Kidney (tissue), 14 donors: ENCODE measurements around the gene ATP2B3. TPM values are rescaled to one million over a fixed set of nuclear protein-coding genes. Genes with fewer than 3 reads are reported as not detected.
A peak's percentile ranks its signal among the peaks of the same experiment; 100 is the strongest.

Experiments used
- DNase-seq, 5 donors: peaks; one replicate each; pipeline ENCODE4 v3.0.0-alpha.2; 2013 to 2020
- FAIRE-seq: peaks from 2 replicates; lab custom pipeline; 2012; peaks lifted over from hg19 to GRCh38; lab: Jason Lieb, UNC
- H3K27ac ChIP-seq, 2 donors: one replicate each; pipeline ENCODE4 v1.7.0; 2013; ENCODE audit warnings: low read depth in 2 of 2, low read length in 2 of 2, inconsistent platforms in 1 of 2
- H3K27me3 ChIP-seq: one replicate; pipeline ENCODE4 v1.7.1; 2013; ENCODE audit warnings: low read length, inconsistent platforms; ENCODE audit not compliant: control insufficient read depth, insufficient read depth
- H3K36me3 ChIP-seq, 3 donors: one replicate each; pipeline versions ENCODE4 v1.7.0 to v1.7.1; 2013; ENCODE audit warnings: low read length in 3 of 3, control low read depth in 1 of 3, inconsistent platforms in 1 of 3; ENCODE audit not compliant: insufficient read depth in 3 of 3, control insufficient read depth in 2 of 3
- H3K4me1 ChIP-seq, 3 donors: one replicate each; pipeline versions ENCODE4 v1.7.0 to v1.7.1; 2013; ENCODE audit warnings: low read length in 3 of 3, inconsistent platforms in 1 of 3, low read depth in 1 of 3; ENCODE audit not compliant: control insufficient read depth in 2 of 3, insufficient read depth in 2 of 3
- H3K4me3 ChIP-seq, 3 donors: one replicate each; pipeline versions ENCODE4 v1.7.0 to v1.8.1; 2013; ENCODE audit warnings: low read length in 3 of 3, control low read depth in 1 of 3, inconsistent platforms in 1 of 3
- H3K9ac ChIP-seq, 3 donors: one replicate each; pipeline versions ENCODE4 v1.7.0 to v1.7.1; 2013; ENCODE audit warnings: low read length in 3 of 3, control low read depth in 1 of 3, inconsistent platforms in 1 of 3
- H3K9me3 ChIP-seq, 3 donors: one replicate each; pipeline versions ENCODE4 v1.7.0 to v1.7.1; 2013; ENCODE audit warnings: low read length in 3 of 3, control low read depth in 1 of 3, inconsistent platforms in 1 of 3; ENCODE audit not compliant: control insufficient read depth in 2 of 3, insufficient read depth in 1 of 3
- intact Hi-C: fragments of 100-400 bp; cut with DNase I; formaldehyde crosslinking; loops from one replicate; pipeline ENCODE4 v1.11.1; 2022
- polyA plus RNA-seq: library from polyadenylated mRNA; stranded (reverse); fragments of 350-450 nt; fragmentation: Illumina TruSeq; extraction: RNeasy Lipid Tissue Mini Kit (QIAGEN cat#74804); gene quantifications from one replicate; pipeline ENCODE4 v1.2.3, GENCODE V29; 2014; ENCODE audit warnings: low read depth, low replicate concordance; ENCODE audit not compliant: insufficient read depth
- total RNA-seq: library from RNA; stranded (reverse); fragmentation: NEBNext Ultra II Directional; extraction: Animal tissue kit (Norgen Biotek cat#: 25700); gene quantifications from one replicate; pipeline ENCODE4 v1.2.1, GENCODE V29; 2021
- TF ChIP-seq, protein P1 (sequence below): IDR thresholded peaks from 3 replicates; pipeline ENCODE4 v1.5.1; 2012; ENCODE audit warnings: mild to moderate bottlenecking, moderate library complexity, borderline replicate concordance; ENCODE audit not compliant: insufficient read depth; ENCODE audit errors: extremely low read depth
- donor health status: control.
- donor health status: control.
- donor health status: control.
- donor health status: control.
- donor health status: control.
- donor health status: DM: yes; HTN: yes; CAD: no.
- donor health status: Normal renal cell carcinoma (clear cell type).

Gene ATP2B3
- total and polyA plus RNA-seq, 2 donors from 2014 or later, result 0.37 TPM; not detected in 1

DNA sequence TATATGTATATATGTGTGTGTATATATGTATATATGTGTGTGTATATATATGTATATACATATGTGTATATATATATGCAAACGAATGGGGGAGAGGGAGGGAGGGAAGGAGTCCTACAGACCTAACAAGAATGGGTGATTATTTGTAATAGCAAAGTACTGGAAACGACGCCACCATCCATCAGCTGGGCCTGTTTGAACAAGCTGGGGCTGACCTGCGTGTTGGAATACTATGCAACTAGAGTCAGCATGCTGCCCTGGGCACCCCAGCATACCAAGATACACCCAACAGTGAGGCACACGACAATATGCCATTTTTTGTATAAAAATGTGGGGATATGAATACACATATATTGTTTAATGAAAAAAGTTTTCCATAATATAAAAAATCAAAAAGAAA is 103.1 kb downstream of the ATP2B3 start:
- no peak for FAIRE-seq
- Histone ChIP-seq H3K27ac (no peak overlapping the region), H3K9me3 (no peaks in the 10 kb centered on the region), H3K4me1 (peaks cover 0 to 2% (median 0%) of the 10 kb centered on the region in 3 donors), H3K36me3 (no peaks in the 10 kb centered on the region), H3K27me3 (no peaks in the 10 kb centered on the region), H3K4me3 (no peak overlapping the region), H3K9ac (no peak overlapping the region)
- DNase-seq, result no peak
- intact Hi-C loops, result no loop called here
- TF ChIP-seq, protein P1, sequence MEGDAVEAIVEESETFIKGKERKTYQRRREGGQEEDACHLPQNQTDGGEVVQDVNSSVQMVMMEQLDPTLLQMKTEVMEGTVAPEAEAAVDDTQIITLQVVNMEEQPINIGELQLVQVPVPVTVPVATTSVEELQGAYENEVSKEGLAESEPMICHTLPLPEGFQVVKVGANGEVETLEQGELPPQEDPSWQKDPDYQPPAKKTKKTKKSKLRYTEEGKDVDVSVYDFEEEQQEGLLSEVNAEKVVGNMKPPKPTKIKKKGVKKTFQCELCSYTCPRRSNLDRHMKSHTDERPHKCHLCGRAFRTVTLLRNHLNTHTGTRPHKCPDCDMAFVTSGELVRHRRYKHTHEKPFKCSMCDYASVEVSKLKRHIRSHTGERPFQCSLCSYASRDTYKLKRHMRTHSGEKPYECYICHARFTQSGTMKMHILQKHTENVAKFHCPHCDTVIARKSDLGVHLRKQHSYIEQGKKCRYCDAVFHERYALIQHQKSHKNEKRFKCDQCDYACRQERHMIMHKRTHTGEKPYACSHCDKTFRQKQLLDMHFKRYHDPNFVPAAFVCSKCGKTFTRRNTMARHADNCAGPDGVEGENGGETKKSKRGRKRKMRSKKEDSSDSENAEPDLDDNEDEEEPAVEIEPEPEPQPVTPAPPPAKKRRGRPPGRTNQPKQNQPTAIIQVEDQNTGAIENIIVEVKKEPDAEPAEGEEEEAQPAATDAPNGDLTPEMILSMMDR, result no peak

DNA sequence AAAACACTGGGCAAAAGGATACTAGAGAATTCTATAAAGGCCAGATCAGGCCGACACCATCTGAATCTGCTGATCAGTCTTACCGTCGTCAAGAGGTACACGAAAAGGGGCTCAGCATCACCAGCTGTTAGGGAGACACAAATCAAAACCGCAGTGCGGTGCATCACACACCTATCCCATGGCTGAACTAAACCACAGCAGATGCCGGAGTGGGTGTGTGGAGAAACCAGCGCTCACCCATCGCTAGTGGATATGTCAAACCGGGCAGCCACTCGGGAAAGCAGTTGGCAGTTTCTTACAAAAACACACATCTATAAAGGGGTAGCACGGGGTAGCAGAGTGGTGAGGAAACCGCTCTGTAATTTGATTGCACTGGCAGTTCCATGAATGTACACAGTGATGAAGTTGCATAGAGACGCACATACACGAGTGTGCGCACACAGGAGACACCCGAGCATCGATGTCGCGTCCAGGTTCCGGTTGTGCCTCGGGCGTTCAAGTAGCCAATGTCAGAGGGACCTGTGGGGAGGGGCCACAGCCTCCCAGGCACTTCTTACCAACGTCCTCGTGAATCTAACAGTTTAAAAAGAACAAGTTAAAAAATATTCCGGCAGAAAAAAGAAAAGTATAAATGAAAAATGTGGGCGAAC is 104.6 kb downstream of the ATP2B3 start:
- H3K4me1 ChIP-seq, result peaks cover 0 to 4% (median 0%) of the 10 kb centered on the region in 3 donors
- no peak overlapping the region for H3K4me3 ChIP-seq
- H3K27me3 ChIP-seq, result no peaks in the 10 kb centered on the region
- H3K9ac ChIP-seq, result no peak overlapping the region
- intact Hi-C loops, result no loop called here
- H3K36me3 ChIP-seq, result no peaks in the 10 kb centered on the region
- no peak for FAIRE-seq
- H3K9me3 ChIP-seq, result no peaks in the 10 kb centered on the region
- peak overlapping the region in 1 of 2 donors; percentile 25 for H3K27ac ChIP-seq
- TF ChIP-seq, protein P1, result no peak
- DNase-seq, result no peak

DNA sequence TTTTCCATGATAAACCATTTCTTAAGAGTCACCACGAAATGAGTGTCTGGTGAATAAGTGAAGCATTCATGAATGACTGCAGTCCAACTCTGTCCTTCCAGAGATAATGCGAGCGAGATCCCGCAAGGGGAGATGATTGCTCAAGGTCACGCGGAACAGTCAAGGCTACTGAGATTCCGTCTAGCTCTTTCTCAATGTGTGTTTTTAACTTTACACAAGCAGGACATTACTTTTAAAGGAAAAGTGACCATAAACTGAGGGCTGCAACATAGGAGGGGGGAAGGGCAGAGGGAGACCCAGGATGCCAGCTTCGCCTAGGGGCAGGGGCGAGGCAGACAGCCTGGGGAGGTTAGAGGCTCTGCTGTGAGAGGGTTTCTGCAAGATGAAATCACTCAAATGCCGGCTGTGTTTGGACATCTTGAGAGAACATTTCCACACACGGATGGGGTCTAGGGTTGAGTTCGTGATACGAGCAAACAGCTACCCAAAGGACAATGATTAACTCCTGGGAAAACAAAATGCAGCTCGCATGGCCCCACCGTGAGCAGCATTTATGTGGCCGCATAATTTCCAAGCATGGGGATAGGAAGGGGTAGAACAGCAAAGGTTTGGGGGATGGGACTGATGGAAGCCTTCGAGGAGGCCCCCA is 105.3 kb downstream of the ATP2B3 start:
- peak overlapping the region in 1 of 3 donors; percentile 25 for H3K4me3 ChIP-seq
- H3K27ac ChIP-seq, result peak overlapping the region; percentile 69 to 74
- TF ChIP-seq, protein P1, result no peak
- peaks cover 0 to 4% (median 0%) of the 10 kb centered on the region in 3 donors for H3K4me1 ChIP-seq
- DNase-seq, result peak in 2 of 5 donors; percentile 43 to 55
- no peaks in the 10 kb centered on the region for H3K9me3 ChIP-seq
- intact Hi-C loops, result no loop called here
- FAIRE-seq, result no peak
- H3K36me3 ChIP-seq, result no peaks in the 10 kb centered on the region
- no peak overlapping the region for H3K9ac ChIP-seq
- no peaks in the 10 kb centered on the region for H3K27me3 ChIP-seq
